Measurements from ENCODE around the gene CLMP.

DNA sequence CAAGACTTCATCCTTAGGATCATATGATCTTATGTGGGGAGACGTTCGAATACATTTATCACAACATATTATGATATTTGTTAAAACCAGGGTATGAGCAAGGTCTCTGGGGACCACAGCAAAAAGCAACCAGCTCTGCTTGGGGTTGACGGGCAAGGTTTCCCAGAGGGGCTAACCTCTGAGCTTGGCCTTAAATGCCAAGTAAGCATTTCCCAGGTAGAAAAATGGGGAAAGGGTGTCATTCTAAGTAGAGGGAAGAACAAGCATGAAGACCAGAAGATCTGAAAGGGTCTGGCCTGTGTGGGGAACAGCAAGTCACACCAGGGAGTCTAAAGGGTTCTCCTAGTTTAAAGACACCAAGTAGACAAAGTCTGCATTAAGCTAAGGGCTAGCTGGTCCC is 24.1 kb downstream of the CLMP start:
- no peak for TF ChIP-seq EP300 (IDR thresholded peaks at IDR 0.05; ENCODE audit: low read length)
- no peak for TF ChIP-seq MECOM (CRISPR knock-in tag; IDR thresholded peaks at IDR 0.05)
- TF ChIP-seq, protein P1, sequence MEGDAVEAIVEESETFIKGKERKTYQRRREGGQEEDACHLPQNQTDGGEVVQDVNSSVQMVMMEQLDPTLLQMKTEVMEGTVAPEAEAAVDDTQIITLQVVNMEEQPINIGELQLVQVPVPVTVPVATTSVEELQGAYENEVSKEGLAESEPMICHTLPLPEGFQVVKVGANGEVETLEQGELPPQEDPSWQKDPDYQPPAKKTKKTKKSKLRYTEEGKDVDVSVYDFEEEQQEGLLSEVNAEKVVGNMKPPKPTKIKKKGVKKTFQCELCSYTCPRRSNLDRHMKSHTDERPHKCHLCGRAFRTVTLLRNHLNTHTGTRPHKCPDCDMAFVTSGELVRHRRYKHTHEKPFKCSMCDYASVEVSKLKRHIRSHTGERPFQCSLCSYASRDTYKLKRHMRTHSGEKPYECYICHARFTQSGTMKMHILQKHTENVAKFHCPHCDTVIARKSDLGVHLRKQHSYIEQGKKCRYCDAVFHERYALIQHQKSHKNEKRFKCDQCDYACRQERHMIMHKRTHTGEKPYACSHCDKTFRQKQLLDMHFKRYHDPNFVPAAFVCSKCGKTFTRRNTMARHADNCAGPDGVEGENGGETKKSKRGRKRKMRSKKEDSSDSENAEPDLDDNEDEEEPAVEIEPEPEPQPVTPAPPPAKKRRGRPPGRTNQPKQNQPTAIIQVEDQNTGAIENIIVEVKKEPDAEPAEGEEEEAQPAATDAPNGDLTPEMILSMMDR (IDR thresholded peaks at IDR 0.05 in 2 of 3, conservative IDR thresholded peaks at IDR 0.05 in 1 of 3; ENCODE audit: insufficient read depth in 2 of 3, low read depth in 1 of 3, low read length in 3 of 3) = no peak
- TF ChIP-seq TAF9B (IDR thresholded peaks at IDR 0.05; ENCODE audit: partially characterized antibody) = no peak
- no peak for TF ChIP-seq POLR2AphosphoS5 (IDR thresholded peaks at IDR 0.05; ENCODE audit: control insufficient read depth, insufficient read depth, low read depth, low read length)
- no peak for TF ChIP-seq ZNF282 (CRISPR knock-in tag; IDR thresholded peaks at IDR 0.05)
- TF ChIP-seq HMG20B (CRISPR knock-in tag; IDR thresholded peaks at IDR 0.05) = no peak

Measured in K562 (cell line).